ENCODE measurements around the gene NEDD4.

DNA sequence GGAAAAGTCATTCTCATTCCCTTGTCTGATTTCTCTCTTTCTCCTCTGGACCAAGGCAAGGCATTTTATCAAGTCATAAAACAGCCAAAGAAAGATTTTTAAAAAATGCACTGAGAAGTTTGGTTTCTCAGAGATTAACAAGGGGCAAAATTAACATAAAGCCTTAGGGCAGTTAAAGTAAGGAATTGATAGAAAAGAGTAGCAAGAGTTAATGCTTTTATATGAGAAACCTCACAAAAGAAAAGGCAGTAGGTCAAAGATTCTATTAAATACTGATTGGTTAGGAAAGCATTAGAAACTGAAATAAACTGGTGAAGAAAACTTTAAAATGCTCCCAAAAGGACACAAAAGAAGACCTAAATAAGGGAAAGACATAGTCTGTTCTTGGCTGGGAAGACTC, 129.5 kb downstream of the NEDD4 start:
- no peak for TF ChIP-seq CTCF (IDR thresholded peaks at IDR 0.05; ENCODE audit: low read length)
- TF ChIP-seq EZH2 (IDR thresholded peaks at IDR 0.05; ENCODE audit: borderline replicate concordance, low read length) = no peak

All from OCI-LY1 (cell line).